Testis (tissue), 3 donors: Measurements from ENCODE around the gene TXNDC5. TPM values are rescaled to one million over a fixed set of nuclear protein-coding genes. Genes with fewer than 3 reads are reported as not detected.

Source experiments
- DNase-seq: peaks from one replicate; pipeline ENCODE4 v3.0.0-alpha.2; 2019
- H3K27ac ChIP-seq, 2 donors: fragments of 200-600 bp; sonication (generic); one replicate each; pipeline ENCODE4 v1.5.1; 2019
- H3K27me3 ChIP-seq: fragments of 200-600 bp; sonication (generic); one replicate; pipeline ENCODE4 v1.5.1; 2019
- H3K36me3 ChIP-seq: fragments of 200-600 bp; sonication (generic); one replicate; pipeline ENCODE4 v1.5.1; 2017; ENCODE audit warnings: low read depth; ENCODE audit errors: missing control alignments
- H3K4me1 ChIP-seq: fragments of 200-600 bp; sonication (generic); one replicate; pipeline ENCODE4 v1.5.1; 2019
- H3K4me3 ChIP-seq, 2 donors: fragments of 200-600 bp; sonication (generic); one replicate each; pipeline ENCODE4 v1.5.1; 2017 to 2019
- H3K9me3 ChIP-seq: fragments of 200-600 bp; sonication (generic); one replicate; pipeline ENCODE4 v1.5.1; 2017
- POLR2A ChIP-seq: fragments of 450-650 bp; IDR thresholded peaks from one replicate; pipeline ENCODE4 v1.6.1; 2017; ENCODE audit warnings: antibody characterized with exemption, mild to moderate bottlenecking, moderate library complexity
- WGBS, 2 donors: methylation state at CpG; one replicate each; pipeline ENCODE4 v1.1.5; 2018; 5-methylcytosine and 5-hydroxymethylcytosine counted together
- intact Hi-C: fragments of 100-400 bp; cut with DNase I; formaldehyde crosslinking; loops from one replicate; pipeline ENCODE4 v1.15.1; 2023; ENCODE audit warnings: low total_unique reads
- polyA plus RNA-seq: library from polyadenylated mRNA; stranded (reverse); fragments of 350-450 nt; fragmentation: Illumina TruSeq; extraction: RNeasy Lipid Tissue Mini Kit (QIAGEN cat#74804); gene quantifications from one replicate; pipeline ENCODE4 v1.2.3, GENCODE V29; 2014; ENCODE audit warnings: low read depth, low replicate concordance; ENCODE audit not compliant: insufficient read depth
- total RNA-seq, 2 donors: library from RNA; depleted of rRNA; stranded (reverse); fragments of >200 nt; gene quantifications; one replicate each; pipeline ENCODE4 v1.2.3, GENCODE V29; 2016
- TF ChIP-seq, protein P1 (sequence below), 3 experiments: fragments of 450-650 bp in 2 of 3; fragments of 200-600 bp in 1 of 3; sonication (generic) in 1 of 3; IDR thresholded peaks; one replicate each; pipeline ENCODE4 v1.5.1; 2016 to 2019; ENCODE audit warnings: antibody characterized with exemption in 3 of 3, mild to moderate bottlenecking in 2 of 3, moderate library complexity in 1 of 3

Gene TXNDC5
- total and polyA plus RNA-seq, 3 donors from 2014 or later: 56.5 to 98.7 (median 67.0) TPM

- no peak overlapping the region for H3K4me3 ChIP-seq
- no peak for DNase-seq
- no peaks in the 10 kb centered on the region for H3K9me3 ChIP-seq
- no peaks in the 10 kb centered on the region for H3K4me1 ChIP-seq
- 79 to 82% methylated on average over 4 of the region's 4 CpGs for WGBS, 2 donors
- intact Hi-C loops: no loop called here
- TF ChIP-seq, protein P1, sequence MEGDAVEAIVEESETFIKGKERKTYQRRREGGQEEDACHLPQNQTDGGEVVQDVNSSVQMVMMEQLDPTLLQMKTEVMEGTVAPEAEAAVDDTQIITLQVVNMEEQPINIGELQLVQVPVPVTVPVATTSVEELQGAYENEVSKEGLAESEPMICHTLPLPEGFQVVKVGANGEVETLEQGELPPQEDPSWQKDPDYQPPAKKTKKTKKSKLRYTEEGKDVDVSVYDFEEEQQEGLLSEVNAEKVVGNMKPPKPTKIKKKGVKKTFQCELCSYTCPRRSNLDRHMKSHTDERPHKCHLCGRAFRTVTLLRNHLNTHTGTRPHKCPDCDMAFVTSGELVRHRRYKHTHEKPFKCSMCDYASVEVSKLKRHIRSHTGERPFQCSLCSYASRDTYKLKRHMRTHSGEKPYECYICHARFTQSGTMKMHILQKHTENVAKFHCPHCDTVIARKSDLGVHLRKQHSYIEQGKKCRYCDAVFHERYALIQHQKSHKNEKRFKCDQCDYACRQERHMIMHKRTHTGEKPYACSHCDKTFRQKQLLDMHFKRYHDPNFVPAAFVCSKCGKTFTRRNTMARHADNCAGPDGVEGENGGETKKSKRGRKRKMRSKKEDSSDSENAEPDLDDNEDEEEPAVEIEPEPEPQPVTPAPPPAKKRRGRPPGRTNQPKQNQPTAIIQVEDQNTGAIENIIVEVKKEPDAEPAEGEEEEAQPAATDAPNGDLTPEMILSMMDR (IDR thresholded peaks at IDR 0.05): no peak
- no peak for TF ChIP-seq POLR2A
- H3K36me3 ChIP-seq: no peaks in the 10 kb centered on the region
- H3K27ac ChIP-seq: no peak overlapping the region
- H3K27me3 ChIP-seq: no peaks in the 10 kb centered on the region
Observed at GRCh38 chr6:7938562-7939183, 28.1 kb upstream of the TXNDC5 start.

- intact Hi-C loops: no loop called here
- TF ChIP-seq, protein P1 (IDR thresholded peaks at IDR 0.05): no peak
- Histone ChIP-seq H3K36me3 (no peaks in the 10 kb centered on the region), H3K27ac (no peak overlapping the region), H3K27me3 (no peaks in the 10 kb centered on the region), H3K4me3 (no peak overlapping the region), H3K4me1 (no peaks in the 10 kb centered on the region), H3K9me3 (no peaks in the 10 kb centered on the region)
- 66 to 73% methylated on average over 3 of the region's 3 CpGs for WGBS, 2 donors
- DNase-seq: no peak
Observed at GRCh38 chr6:7933794-7934193, 23.2 kb upstream of the TXNDC5 start.

GRCh38 chr6:7932625-7933024 lies 22.0 kb upstream of the TXNDC5 start:
- H3K4me1 ChIP-seq: no peaks in the 10 kb centered on the region
- no peak overlapping the region for H3K27ac ChIP-seq
- H3K9me3 ChIP-seq: no peaks in the 10 kb centered on the region
- no peak for DNase-seq
- no peaks in the 10 kb centered on the region for H3K27me3 ChIP-seq
- no peak overlapping the region for H3K4me3 ChIP-seq
- intact Hi-C loops: no loop called here
- WGBS, 2 donors: 90 to 92% methylated on average over 2 of the region's 2 CpGs
- no peaks in the 10 kb centered on the region for H3K36me3 ChIP-seq
- TF ChIP-seq, protein P1 (IDR thresholded peaks at IDR 0.05): no peak
- TF ChIP-seq POLR2A: no peak

DNA sequence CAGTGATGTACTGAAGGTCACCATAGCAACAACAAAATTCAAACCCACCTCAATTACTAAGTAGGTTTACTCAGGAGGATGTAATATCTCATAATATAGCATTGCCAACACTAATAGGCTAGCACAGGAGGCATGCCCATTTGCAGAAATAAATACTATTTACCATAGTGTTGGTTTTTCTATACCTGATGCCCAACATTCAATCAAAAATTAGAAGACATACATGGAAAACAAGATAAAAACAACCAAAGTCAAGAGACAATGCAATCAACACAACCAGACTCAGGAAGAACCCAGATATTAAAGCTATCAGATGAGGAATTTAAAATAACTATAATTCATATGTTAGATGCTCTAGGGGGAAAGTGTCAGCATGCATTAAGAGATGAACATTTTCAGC lies 14.3 kb upstream of the TXNDC5 start:
- H3K36me3 ChIP-seq: no peaks in the 10 kb centered on the region
- DNase-seq: no peak
- H3K9me3 ChIP-seq: no peaks in the 10 kb centered on the region
- intact Hi-C loops: no loop called here
- TF ChIP-seq, protein P1 (IDR thresholded peaks at IDR 0.05): no peak
- TF ChIP-seq POLR2A: no peak
- no peaks in the 10 kb centered on the region for H3K27me3 ChIP-seq
- no peak overlapping the region for H3K4me3 ChIP-seq
- no peak overlapping the region for H3K27ac ChIP-seq
- peaks cover 3% of the 10 kb centered on the region for H3K4me1 ChIP-seq

DNA sequence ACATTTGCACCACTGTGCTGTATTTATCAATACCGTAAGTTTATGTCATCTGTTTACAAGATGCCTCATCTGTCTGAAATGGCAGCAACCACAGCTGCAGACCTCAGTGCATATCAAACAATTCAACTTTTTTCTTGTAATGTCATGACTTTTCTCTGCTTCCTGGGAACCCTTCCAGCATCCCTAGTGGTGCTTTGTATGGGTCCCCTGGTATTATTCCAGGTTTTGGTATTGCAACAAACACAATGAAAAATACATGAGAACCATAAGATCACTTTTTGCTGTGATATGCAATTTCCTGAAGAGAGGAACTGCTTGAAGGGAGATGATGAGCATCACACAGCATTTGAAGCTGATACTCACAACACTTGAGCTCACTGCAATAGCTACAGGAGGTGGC lies 12.0 kb upstream of the TXNDC5 start:
- DNase-seq: no peak
- Histone ChIP-seq H3K4me1 (peaks cover 3% of the 10 kb centered on the region), H3K4me3 (no peak overlapping the region), H3K36me3 (no peaks in the 10 kb centered on the region), H3K27me3 (no peaks in the 10 kb centered on the region), H3K27ac (no peak overlapping the region), H3K9me3 (no peaks in the 10 kb centered on the region)
- TF ChIP-seq POLR2A: no peak
- TF ChIP-seq, protein P1 (IDR thresholded peaks at IDR 0.05): no peak
- intact Hi-C loops: no loop called here
- 71 to 80% methylated on average over 1 of the region's 1 CpG for WGBS, 2 donors
